ENCODE measurements around the gene DGCR6L.
"Not testable (repeated sequence)": the region's sequence is repeated elsewhere in the genome, so short reads cannot be mapped to it uniquely, and the experiment has no call there.

Gene DGCR6L

DNA sequence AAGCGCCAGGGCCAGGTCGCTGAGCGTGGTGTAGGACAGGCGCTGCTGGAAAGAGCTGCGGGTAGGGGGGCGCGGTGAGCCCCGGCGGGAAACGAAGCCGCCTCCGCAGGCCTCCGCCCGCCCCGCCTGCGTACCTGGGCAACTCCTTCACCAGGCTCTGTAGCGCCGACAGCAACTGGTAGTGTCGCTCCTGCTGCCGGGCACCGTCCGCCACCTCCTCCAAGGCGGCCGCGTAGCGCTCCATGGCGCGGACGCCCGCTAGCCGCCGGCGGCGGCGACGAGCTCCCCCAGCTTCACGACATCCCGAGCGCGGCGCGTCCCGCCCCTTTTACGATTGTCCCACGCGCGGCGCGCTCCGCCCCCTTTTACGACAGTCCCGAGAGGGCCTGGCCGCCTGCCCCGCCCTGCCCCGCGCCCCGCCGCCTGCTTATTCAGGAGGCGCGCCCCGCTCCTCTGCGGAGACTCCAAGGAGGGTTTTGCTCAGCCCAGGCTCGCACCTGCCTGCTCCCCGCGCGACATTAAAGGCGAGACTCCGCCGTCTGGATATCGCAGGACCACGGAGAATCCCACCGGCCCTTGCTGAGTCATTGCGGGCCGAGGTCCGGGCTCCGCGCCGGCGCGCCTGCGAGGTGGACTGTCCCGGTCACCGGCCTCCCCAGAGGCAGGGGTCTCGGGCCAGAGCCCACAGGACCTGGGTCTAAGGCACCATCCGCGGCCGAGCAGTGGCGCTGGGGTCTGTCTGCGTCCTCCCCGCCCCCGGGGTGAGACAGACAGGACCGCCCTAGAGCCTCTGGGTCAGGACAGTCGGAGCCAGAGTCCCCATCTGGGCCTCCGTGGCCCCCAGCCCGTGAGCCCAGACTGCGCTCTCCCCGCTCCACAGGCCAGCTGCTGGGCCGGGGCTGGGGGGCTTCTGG is at the start of gene DGCR6L:
Gene DGCR6L, minus strand, starts transcription at position 316 of the 914 bp plus-strand sequence. Its CDS starts 72 bp downstream, at position 244.
- peak; percentile 99 for DNase-seq

DNA sequence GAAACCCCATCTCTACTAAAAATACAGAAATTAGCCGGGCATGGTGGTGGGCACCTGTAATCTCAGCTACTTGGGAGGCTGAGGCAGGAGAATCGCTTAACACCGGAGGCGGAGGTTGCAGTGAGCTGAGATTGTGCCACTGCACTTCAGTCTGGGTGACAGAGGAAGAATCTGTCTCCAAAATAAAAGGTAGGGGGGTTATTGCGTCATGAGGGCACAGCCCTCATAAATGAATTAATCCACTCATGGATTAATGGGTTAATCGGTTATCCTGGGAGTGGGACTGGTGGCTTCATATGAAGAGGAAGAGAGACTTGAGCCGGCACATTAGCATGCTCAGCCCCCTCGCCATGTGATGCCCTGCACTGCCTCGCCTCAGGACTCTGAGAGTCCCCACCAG is 49.0 kb upstream of the DGCR6L start:
- DNase-seq, result not testable (repeated sequence)

DNA sequence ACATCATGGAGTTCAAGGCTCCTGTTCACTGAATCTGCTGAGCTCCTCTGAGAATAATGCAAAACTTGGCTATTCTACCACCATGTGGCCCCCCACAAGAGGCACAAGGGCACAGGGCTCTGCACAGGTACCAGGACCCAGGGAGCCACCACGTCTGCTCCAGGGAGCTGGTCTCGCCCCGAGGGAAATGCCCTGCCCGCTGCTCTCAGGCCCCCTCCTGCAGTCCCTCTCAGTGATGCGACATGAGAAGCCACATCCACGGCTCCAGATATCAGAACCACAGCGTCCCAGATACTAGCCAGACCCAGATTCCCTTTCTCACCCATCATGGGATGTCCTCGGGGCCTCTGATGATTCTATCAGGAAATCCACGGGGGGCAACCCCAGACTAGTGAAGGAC is 47.0 kb upstream of the DGCR6L start:
- not testable (repeated sequence) for DNase-seq

DNA sequence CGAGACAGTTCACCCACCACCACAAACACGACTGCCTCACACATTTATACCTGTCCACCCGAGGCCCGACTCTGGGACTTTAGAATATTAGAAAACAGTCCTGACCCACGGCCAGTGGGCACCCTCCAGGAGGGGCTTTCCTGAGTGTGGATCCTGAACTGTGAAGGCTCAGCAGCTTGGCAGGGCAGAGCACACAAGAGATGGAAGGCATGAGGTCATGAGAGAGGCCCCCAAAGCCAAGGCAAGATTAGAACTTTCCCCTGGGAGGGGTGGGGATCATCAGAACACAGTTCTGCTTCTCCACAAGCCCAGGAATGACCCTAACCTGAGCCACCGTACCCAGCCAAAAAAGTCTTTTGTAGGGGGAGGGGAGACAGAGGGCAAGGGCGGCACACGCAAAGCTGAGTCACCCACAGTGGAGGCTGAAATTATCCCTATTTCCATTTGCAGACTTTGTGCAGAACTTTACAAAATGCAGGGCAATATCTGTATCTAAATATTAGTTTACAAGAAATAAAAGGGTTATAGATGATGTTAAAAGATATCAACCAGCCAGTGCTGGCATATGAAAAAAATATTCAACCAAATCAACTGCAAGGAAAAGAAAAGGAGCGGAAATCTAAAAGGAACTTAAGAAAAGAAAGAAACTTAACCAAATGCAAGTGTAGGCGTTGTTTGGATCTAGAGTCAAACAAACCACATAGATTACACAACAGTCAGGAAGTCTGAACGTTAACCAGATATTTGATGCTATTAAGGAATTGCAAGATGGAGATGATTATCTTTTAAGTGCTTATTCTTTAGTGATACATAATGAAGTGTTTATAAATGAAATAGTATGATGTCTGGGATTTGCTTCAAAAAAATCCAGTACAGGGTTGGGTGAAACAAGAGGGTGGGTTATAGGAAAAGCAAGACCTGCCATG is 44.7 kb upstream of the DGCR6L start:
- not testable (repeated sequence) for DNase-seq

DNA sequence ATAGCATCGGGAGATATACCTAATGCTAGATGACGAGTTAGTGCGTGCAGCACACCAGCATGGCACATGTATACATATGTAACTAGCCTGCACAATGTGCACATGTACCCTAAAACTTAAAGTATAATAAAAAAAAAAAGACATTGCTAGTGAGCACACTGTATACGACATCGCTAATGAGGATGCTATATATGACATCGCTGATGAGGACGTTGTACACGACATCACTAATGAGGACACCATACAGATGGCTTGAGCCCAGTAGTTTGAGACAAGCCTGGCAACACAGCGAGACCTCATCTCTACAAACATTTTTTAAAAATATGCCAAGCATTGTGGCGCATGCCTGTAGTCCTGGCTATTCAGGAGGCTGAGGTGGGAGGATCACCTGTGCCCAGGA is 42.5 kb upstream of the DGCR6L start:
- not testable (repeated sequence) for DNase-seq

DNA sequence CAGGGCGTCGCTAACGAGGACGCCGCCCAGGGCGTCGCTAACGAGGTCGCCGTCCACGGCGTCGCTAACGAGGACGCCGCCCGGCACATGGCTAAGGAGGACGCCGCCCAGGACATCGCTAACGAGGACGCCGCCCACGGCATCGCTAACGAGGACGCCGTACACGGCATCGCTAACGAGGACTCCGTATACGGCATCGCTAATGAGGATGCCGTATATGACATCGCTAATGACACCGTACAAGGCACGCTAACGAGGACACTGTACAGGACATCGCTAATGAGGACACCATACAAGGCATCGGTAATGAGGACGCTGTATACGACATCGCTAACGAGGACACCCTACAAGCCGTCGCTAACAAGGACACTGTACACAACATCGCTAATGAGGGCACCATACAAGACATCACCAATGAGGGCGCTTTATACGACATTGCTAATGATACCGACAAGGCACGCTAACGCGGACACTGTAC is 41.9 kb upstream of the DGCR6L start:
- not testable (repeated sequence) for DNase-seq

DNA sequence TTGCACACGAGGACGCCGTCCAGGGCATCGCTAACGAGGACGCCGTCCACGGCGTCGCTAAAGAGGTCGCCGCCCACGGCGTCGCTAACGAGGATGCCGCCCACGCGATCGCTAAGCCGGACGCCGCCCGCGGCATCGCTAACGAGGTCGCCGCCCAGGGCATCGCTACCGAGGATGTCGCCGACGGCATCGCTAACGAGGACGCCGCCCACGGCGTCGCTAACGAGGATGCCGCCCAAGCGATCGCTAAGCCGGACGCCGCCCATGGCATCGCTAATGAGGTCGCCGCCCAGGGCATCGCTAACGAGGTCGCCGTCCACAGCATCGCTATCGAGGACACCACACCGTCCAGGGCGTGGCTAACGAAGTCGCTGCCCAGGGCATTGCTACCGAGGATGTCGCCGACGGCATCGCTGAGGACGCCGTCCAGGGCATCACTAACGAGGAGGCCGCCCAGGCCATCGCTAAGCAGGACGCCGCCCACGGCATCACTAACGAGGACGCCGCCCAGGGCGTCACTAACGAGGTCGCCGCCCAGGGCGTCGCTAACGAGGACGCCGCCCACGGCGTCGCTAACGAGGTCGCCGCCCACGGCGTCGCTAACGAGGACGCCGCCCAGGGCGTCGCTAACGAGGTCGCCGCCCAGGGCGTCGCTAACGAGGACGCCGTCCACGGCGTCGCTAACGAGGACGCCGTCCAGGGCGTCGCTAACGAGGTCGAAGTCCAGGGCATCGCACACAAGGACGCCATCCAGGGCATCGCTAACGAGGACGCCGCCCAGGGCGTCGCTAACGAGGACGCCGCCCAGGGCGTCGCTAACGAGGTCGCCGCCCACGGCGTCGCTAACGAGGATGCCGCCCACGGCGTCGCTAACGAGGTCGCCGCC is 41.2 kb upstream of the DGCR6L start:
- not testable (repeated sequence) for DNase-seq

DNA sequence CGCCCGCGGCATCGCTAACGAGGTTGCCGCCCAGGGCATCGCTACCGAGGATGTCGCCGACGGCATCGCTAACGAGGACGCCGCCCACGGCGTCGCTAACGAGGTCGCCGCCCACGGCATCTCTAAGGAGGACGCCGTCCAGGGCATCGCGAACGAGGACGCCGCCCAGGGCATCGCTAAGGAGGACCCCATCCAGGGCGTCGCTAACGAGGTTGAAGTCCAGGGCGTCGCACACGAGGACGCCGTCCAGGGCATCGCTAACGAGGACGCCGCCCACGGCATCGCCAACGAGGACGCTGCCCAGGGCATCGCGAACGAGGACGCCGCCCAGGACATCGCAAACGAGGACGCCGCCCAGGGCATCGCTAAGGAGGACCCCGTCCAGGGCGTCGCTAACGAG is 40.4 kb upstream of the DGCR6L start:
- not testable (repeated sequence) for DNase-seq

DNA sequence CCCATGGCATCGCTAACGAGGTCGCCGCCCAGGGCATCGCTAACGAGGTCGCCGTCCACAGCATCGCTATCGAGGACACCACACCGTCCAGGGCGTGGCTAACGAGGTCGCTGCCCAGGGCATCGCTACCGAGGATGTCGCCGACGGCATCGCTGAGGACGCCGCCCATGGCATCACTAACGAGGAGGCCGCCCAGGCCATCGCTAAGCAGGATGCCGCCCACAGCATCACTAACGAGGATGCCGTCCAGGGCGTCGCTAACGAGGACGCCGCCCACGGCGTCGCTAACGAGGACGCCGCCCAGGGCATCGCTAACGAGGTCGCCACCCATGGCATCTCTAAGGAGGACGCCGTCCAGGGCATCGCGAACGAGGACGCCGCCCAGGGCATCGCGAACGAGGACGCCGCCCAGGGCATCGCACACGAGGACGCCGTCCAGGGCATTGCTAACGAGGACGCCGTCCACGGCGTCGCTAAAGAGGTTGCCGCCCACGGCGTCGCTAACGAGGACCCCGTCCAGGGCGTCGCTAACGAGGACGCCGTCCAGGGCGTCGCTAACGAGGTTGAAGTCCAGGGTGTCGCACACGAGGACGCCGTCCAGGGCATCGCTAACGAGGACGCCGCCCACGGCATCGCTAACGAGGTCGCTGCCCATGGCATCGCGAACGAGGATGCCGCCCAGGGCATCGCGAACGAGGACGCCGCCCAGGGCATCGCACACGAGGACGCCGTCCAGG is 38.8 kb upstream of the DGCR6L start:
- DNase-seq, result not testable (repeated sequence)

DNA sequence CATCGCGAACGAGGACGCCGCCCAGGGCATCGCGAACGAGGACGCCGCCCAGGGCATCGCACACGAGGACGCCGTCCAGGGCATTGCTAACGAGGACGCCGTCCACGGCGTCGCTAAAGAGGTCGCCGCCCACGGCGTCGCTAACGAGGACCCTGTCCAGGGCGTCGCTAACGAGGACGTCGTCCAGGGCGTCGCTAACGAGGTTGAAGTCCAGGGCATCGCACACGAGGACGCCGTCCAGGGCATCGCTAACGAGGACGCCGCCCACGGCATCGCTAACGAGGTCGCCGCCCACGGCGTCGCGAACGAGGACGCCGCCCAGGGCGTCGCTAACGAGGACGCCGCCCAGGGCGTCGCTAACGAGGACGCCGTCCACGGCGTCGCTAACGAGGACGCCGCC is 38.1 kb upstream of the DGCR6L start:
- not testable (repeated sequence) for DNase-seq

DNA sequence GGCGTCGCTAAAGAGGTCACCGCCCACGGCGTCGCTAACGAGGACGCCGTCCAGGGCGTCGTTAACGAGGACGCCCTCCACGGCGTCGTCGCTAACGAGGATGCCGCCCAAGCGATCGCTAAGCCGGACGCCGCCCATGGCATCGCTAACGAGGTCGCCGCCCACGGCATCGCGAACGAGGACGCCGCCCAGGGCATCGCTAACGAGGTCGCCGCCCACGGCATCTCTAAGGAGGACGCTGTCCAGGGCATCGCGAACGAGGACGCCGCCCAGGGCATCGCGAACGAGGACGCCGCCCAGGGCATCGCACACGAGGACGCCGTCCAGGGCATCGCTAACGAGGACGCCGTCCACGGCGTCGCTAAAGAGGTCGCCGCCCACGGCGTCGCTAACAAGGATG is 37.0 kb upstream of the DGCR6L start:
- DNase-seq, result not testable (repeated sequence)

DNA sequence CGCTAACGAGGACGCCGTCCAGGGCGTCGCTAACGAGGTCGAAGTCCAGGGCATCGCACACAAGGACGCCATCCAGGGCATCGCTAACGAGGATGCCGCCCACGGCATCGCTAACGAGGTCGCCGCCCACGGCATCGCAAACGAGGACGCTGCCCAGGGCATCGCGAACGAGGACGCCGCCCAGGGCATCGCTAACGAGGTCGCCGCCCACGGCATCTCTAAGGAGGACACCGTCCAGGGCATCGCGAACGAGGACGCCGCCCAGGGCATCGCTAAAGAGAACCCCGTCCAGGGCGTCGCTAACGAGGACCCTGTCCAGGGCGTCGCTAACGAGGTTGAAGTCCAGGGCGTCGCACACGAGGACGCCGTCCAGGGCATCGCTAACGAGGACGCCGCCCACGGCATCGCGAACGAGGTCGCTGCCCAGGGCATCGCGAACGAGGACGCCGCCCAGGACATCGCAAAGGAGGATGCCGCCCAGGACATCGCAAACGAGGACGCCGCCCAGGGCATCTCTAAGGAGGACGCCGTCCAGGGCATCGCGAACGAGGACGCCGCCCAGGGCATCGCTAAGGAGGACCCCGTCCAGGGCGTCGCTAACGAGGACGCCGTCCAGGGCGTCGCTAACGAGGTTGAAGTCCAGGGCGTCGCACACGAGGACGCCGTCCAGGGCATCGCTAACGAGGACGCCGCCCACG is 36.2 kb upstream of the DGCR6L start:
- DNase-seq, result not testable (repeated sequence)

DNA sequence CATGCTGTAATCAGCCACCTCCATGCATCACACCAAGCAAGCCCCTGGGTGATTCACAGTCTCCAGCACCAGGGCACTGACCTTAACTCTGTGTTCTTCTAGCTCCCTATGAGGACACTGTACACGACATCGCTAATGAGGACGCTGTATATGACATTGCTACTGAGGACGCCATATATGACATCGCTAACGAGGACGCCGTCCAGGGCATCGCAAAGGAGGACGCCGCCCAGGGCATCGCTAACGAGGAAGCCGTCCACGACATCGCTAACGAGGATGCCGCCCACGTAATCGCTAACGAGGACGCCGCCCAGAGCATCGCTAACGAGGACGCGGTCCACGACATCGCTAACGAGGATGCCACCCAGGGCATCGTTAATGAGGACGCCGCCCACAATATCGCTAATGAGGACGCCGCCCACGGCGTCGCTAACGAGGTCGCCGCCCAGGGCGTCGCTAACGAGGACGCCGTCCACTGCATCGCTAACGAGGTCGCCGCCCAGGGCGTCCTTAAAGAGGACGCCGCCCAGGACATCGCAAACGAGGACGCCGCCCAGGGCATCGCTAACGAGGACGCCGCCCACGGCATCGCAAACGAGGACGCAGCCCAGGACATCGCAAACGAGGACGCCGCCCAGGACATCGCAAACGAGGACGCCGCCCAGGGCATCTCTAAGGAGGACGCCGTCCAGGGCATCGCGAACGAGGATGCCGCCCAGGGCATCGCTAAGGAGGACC is 34.5 kb upstream of the DGCR6L start:
- DNase-seq, result no peak

DNA sequence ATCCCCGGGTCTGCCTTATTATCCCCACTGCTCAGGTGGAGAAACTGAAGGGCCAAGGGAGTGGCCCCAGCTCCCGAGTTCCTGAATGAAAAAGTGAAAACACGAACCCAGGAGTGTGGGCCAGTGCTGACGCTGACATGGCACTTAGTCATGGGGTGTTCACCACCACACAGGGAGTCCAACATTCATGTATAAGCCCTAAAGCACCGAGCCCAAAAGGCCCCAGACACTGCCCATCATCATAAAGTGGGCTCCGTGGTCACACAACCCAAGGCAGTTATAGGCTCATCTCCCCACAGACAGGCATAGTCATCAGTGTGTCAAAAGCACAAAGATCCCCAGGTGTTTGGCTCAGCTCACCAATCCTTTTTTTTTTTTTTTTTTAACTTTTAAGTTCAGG is 32.7 kb upstream of the DGCR6L start:
- not testable (repeated sequence) for DNase-seq

DNA sequence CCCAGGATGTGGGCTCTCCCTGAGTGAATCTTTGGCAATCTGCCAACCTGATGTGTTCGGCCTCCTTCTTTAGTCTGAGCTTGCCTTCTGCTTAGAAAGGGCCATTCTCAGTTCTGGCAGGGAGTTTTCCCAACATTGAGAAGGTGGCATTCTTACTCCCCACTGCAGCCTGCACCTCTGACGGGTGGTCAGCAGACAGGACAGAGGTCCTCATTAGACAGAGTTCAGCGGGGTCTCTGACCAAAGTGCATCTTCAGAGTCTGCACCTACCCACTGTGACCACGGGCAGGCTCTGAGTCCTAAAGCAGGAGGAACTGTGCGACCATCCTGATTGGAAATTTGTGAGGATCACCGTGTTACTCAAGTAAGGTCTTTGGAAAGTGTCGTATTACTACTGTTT is 26.7 kb upstream of the DGCR6L start:
- not testable (repeated sequence) for DNase-seq

DNA sequence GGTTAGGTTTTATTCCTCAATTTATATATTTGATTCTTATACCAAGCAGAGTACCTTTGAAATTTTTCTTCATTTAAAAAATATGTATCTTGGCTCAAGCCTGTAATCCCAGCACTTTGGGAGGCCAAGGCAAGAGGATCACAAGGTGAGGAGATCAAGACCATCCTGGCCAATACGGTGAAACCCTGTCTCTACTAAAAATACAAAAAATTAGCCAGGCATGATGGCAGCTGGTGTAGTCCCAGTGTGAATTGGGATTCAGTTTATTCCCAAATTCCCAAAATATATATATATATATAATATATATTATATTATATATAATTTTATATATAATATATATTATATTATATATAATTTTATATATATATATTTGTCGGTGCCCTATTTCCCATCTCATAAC is 18.4 kb upstream of the DGCR6L start:
- peak; percentile 64 for DNase-seq

DNA sequence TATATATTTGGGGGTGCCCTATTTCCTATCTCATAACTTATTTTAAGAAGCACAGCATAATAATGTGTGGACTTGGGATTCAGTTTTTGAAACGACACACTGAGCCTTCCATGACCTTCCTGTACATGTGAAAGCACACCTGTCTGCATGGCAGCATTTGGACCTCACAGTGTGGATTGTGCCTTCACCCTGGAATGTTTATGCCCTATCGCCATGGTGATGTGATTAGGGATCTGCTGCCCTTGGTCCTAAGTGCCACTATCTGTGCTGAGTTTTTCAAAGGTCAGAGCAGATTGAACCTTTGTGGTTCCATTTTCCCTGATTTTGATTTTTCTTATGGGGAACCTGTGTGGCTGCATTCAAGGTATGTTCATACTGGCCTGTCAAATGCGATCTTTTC is 17.9 kb upstream of the DGCR6L start:
- DNase-seq, result peak; percentile 47

DNA sequence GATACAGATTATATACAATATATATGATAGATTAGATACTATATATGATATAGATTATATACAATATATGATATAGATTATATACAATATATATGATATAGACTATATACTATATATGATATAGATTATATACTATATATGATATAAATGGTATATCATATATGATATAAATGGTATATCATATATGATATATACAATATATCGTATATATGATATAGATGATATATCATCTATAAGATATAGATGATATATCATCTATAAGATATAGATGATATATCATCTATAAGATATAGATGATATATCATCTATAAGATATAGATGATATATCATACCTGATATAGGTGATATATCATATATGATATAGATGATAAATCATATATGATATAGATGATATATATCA is 16.7 kb upstream of the DGCR6L start:
- not testable (repeated sequence) for DNase-seq

DNA sequence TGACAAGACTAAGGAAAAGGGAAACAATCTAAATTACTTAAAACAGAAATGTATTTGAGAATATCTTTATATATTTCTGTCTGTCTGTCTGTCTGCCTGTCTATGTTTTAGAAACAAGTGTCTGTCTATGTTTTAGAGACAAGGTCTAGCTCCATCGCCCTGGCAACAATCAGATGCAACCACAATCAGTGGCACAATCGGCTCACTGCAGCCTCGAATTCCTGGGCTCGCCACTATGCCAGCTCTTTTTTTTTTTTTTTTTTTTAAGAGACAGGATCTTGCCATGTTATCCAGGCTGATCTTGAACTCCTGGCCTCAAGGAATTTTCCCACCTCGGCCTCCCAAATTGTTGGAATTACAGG is 8.7 kb upstream of the DGCR6L start:
- not testable (repeated sequence) for DNase-seq

DNA sequence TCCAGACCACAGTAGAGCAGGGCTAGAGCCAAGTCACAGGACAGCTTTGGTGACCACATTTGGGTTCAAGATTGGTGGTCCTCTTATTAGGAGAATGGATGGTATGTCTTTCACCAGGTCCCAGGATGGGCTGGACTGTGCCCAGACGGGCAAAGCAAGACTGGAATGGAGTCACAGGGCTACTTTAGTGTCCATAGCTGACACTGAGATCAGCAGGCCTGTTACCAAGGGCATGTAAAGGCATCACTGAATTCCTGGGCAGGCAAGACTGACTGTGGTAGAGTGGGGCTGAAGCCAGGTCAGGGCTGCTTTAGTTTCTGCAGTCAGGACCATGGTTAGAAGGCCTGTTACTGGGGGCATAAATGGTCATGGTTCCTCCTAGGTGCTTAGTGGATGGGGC is 6.1 kb upstream of the DGCR6L start:
- DNase-seq, result peak; percentile 51
